Keratinocyte (primary cell): ENCODE measurements around the gene DCHS2. TPM values are rescaled to one million over a fixed set of nuclear protein-coding genes. Genes with fewer than 3 reads are reported as not detected.

ENCODE experiments used
- DNase-seq: peaks from one replicate; pipeline ENCODE4 v3.0.0-alpha.2; 2011; ENCODE audit warnings: low read depth, missing footprints, low spot score
- FAIRE-seq: peaks from 2 replicates; lab custom pipeline; 2011; peaks lifted over from hg19 to GRCh38; lab: Jason Lieb, UNC
- H2AFZ ChIP-seq: 2 replicates; pipeline ENCODE4 v1.6.0; 2012; ENCODE audit warnings: low read length, control low read depth, inconsistent platforms; ENCODE audit not compliant: control insufficient read depth
- H3K27ac ChIP-seq: 2 replicates; pipeline ENCODE4 v1.5.1; 2011; ENCODE audit warnings: low read length; ENCODE audit not compliant: control insufficient read depth, insufficient read depth
- H3K27me3 ChIP-seq: 3 replicates; pipeline ENCODE4 v1.6.0; 2011; ENCODE audit warnings: low read length; ENCODE audit not compliant: control insufficient read depth, insufficient read depth; ENCODE audit errors: extremely low read depth
- H3K36me3 ChIP-seq, 2 experiments: 2 replicates in 1 of 2; 3 replicates in 1 of 2; pipeline ENCODE4 v1.5.1; 2011; ENCODE audit warnings: low read length in 2 of 2, mild to moderate bottlenecking in 1 of 2; ENCODE audit not compliant: control insufficient read depth in 2 of 2, insufficient read depth in 2 of 2; ENCODE audit errors: extremely low read depth in 1 of 2
- H3K4me1 ChIP-seq: 3 replicates; pipeline ENCODE4 v1.5.1; 2011; ENCODE audit warnings: low read length; ENCODE audit not compliant: control insufficient read depth, insufficient read depth; ENCODE audit errors: extremely low read depth
- H3K4me2 ChIP-seq: 3 replicates; pipeline ENCODE4 v1.6.0; 2011; ENCODE audit warnings: low read depth, low read length; ENCODE audit not compliant: control insufficient read depth, insufficient read depth; ENCODE audit errors: extremely low read depth
- H3K4me3 ChIP-seq, 3 experiments: fragments of 200-600 bp in 1 of 3; sonication (generic) in 1 of 3; 2 replicates in 2 of 3; 3 replicates in 1 of 3; pipeline ENCODE4 v1.5.1; 2011 to 2016; ENCODE audit warnings: low read length in 3 of 3, mild to moderate bottlenecking in 3 of 3, control low read depth in 2 of 3, inconsistent platforms in 1 of 3, low read depth in 1 of 3, mixed read lengths in 1 of 3, mixed run types in 1 of 3, moderate library complexity in 1 of 3; ENCODE audit not compliant: control insufficient read depth in 2 of 3, insufficient read depth in 2 of 3; ENCODE audit errors: extremely low read depth in 1 of 3
- H3K79me2 ChIP-seq: 2 replicates; pipeline ENCODE4 v1.6.0; 2012; ENCODE audit warnings: low read length; ENCODE audit not compliant: control insufficient read depth, insufficient read depth
- H3K9ac ChIP-seq: 3 replicates; pipeline ENCODE4 v1.6.0; 2011; ENCODE audit warnings: low read length; ENCODE audit not compliant: control insufficient read depth, insufficient read depth; ENCODE audit errors: extremely low read depth
- H3K9me1 ChIP-seq: 3 replicates; pipeline ENCODE4 v1.6.0; 2011; ENCODE audit warnings: low read length; ENCODE audit not compliant: control insufficient read depth, insufficient read depth; ENCODE audit errors: extremely low read depth
- H3K9me3 ChIP-seq: 2 replicates; pipeline ENCODE4 v1.5.1; 2012; ENCODE audit warnings: low read depth, low read length; ENCODE audit not compliant: control insufficient read depth
- H4K20me1 ChIP-seq: 3 replicates; pipeline ENCODE4 v1.6.0; 2011; ENCODE audit warnings: low read length; ENCODE audit not compliant: control insufficient read depth, insufficient read depth; ENCODE audit errors: extremely low read depth
- EZH2 ChIP-seq: IDR thresholded peaks from one replicate; pipeline ENCODE4 v1.6.1; 2012; ENCODE audit warnings: inconsistent platforms, mild to moderate bottlenecking, low read length, moderate library complexity
- dilution Hi-C: fragments of 300-500 bp; cut with MboI; formaldehyde crosslinking; loops from one replicate; pipeline ENCODE4 v1.7.0; 2020; ENCODE audit warnings: low sequenced_read_pairs; ENCODE audit not compliant: extremely low pct_ligation_motif_present
- polyA plus RNA-seq, 5 experiments: library from polyadenylated mRNA; depleted of rRNA in 3 of 5; stranded (reverse) in 3 of 5; stranded (forward) in 1 of 5; unstranded in 1 of 5; fragments of >200 nt; gene quantifications; 1 replicate in 1 of 5; 2 replicates in 3 of 5; 3 replicates in 1 of 5; pipeline versions ENCODE4 v1.2.1 to v1.2.3, GENCODE V29; 2011 to 2012; ENCODE audit warnings: missing spikeins in 2 of 5, low read depth in 1 of 5, low replicate concordance in 1 of 5
- TF ChIP-seq, protein P1 (sequence below), 3 experiments: IDR thresholded peaks in 1 of 3; conservative IDR thresholded peaks in 1 of 3; optimal IDR thresholded peaks in 1 of 3; 2 replicates in 2 of 3; 3 replicates in 1 of 3; pipeline versions ENCODE3 to v1.5.1; 2011; ENCODE audit warnings: low read length in 3 of 3, mild to moderate bottlenecking in 3 of 3, moderate library complexity in 2 of 3, control low read depth in 1 of 3, inconsistent platforms in 1 of 3; ENCODE audit not compliant: insufficient read depth in 2 of 3; ENCODE audit errors: extremely low read depth in 1 of 3

The DCHS2 gene
- polyA plus RNA-seq, 1 donor (not counting 4 experiments of a cell fraction or from before 2014, with no cell fraction given) = 0.01 TPM

DNA sequence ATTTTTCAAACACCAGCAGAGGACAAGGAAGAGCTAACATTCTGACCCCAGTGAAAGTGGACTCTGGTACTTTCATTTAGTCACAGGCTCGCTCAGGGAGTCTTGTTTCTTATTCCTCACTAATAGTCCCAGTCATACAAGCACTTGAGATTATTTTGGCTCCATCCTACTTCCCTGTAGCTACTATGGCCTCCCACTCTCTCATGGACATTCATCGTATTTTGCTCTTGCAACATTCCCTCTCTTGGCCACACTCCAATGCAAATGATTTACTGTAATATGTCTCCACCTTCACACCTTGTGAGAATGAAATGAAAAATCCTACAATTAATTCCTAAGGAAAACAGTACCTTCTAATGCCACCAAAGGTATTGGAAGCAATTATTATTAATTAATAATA, 37.3 kb upstream of the DCHS2 start:
- TF ChIP-seq EZH2 = no peak
- TF ChIP-seq, protein P1, sequence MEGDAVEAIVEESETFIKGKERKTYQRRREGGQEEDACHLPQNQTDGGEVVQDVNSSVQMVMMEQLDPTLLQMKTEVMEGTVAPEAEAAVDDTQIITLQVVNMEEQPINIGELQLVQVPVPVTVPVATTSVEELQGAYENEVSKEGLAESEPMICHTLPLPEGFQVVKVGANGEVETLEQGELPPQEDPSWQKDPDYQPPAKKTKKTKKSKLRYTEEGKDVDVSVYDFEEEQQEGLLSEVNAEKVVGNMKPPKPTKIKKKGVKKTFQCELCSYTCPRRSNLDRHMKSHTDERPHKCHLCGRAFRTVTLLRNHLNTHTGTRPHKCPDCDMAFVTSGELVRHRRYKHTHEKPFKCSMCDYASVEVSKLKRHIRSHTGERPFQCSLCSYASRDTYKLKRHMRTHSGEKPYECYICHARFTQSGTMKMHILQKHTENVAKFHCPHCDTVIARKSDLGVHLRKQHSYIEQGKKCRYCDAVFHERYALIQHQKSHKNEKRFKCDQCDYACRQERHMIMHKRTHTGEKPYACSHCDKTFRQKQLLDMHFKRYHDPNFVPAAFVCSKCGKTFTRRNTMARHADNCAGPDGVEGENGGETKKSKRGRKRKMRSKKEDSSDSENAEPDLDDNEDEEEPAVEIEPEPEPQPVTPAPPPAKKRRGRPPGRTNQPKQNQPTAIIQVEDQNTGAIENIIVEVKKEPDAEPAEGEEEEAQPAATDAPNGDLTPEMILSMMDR (optimal IDR thresholded peaks at IDR 0.05 in 1 of 3, IDR thresholded peaks at IDR 0.05 in 1 of 3, conservative IDR thresholded peaks at IDR 0.05 in 1 of 3; ENCODE audit: extremely low read depth in 1 of 3, insufficient read depth in 2 of 3, low read length in 3 of 3) = no peak
- Histone ChIP-seq H3K79me2 (no peaks in the 10 kb centered on the region), H3K36me3 (no peaks in the 10 kb centered on the region), H3K27me3 (no peaks in the 10 kb centered on the region), H3K4me2 (no peak overlapping the region), H3K4me3 (no peak overlapping the region), H3K9me1 (no peaks in the 10 kb centered on the region), H4K20me1 (no peaks in the 10 kb centered on the region), H2AFZ (no peak overlapping the region), H3K4me1 (peaks cover 11% of the 10 kb centered on the region), H3K27ac (no peak overlapping the region), H3K9ac (no peak overlapping the region), H3K9me3 (no peaks in the 10 kb centered on the region)
- dilution Hi-C loops = no loop called here
- FAIRE-seq (no peak), DNase-seq (no peak)

DNA sequence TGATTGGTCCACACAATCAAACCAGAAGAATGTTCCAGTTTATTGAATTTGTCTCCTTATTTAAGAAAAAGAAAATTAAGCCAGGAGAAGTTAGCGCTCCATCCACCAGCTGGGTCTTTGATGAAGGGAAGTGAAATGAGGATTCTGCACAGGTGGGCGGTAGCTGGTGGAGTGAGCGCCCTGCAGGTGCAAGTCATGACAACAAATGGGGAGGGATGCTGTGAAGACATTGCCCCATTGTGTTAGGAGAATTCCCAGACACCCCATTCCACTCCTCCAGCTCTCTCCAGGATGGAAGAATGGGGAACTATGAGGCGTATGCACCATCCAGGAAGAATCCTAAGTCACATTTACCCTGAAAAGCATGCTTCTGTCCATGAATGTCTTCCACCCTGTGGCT, 35.7 kb upstream of the DCHS2 start:
- H3K79me2 ChIP-seq = no peaks in the 10 kb centered on the region
- DNase-seq (no peak), FAIRE-seq (no peak)
- no peak overlapping the region for H3K9ac ChIP-seq
- dilution Hi-C loops = no loop called here
- H2AFZ ChIP-seq = no peak overlapping the region
- peaks cover 11% of the 10 kb centered on the region for H3K4me1 ChIP-seq
- H3K9me3 ChIP-seq = no peaks in the 10 kb centered on the region
- TF ChIP-seq, protein P1 (optimal IDR thresholded peaks at IDR 0.05 in 1 of 3, IDR thresholded peaks at IDR 0.05 in 1 of 3, conservative IDR thresholded peaks at IDR 0.05 in 1 of 3; ENCODE audit: extremely low read depth in 1 of 3, insufficient read depth in 2 of 3, low read length in 3 of 3) = no peak
- TF ChIP-seq EZH2 = no peak
- no peak overlapping the region for H3K27ac ChIP-seq
- no peaks in the 10 kb centered on the region for H3K36me3 ChIP-seq
- no peak overlapping the region for H3K4me3 ChIP-seq
- no peak overlapping the region for H3K4me2 ChIP-seq
- H4K20me1 ChIP-seq = no peaks in the 10 kb centered on the region
- H3K9me1 ChIP-seq = no peaks in the 10 kb centered on the region
- H3K27me3 ChIP-seq = no peaks in the 10 kb centered on the region
